ENCODE results near the gene GRAMD1A. TPM values are rescaled to one million over a fixed set of nuclear protein-coding genes. Genes with fewer than 3 reads are reported as not detected.

GRAMD1A gene
- total RNA-seq (2014; rRNA removed) (24.8 and 32.8 TPM in 2 replicates), Bru-seq, nascent RNA (percentile 51 among the genes with signal in this experiment), BruChase-seq, experiment 1, labeled RNA remaining after a 6-hour chase (percentile 61 among the genes with signal in this experiment), BruChase-seq, experiment 2, labeled RNA remaining after a 2-hour chase (percentile 56 among the genes with signal in this experiment)
- long read RNA-seq, partial matches to known transcripts, result 31 of 77 reads
- long read RNA-seq, other reads (novel, unspliced or antisense), result 42 of 77 reads

- peak; percentile 74 for ATAC-seq
- no peaks in the 10 kb centered on the region for H3K27me3 ChIP-seq (ENCODE audit: low read length)
- H3K4me3 ChIP-seq (ENCODE audit: low read length), result peak within 1 kb of the TSS; percentile 72
- H3K36me3 ChIP-seq (ENCODE audit: low read depth, low read length), result no peaks in the 10 kb centered on the region
- TF ChIP-seq EZH2phosphoT487 (IDR thresholded peaks at IDR 0.05; ENCODE audit: borderline replicate concordance, low read length) (no peak), EZH2 (IDR thresholded peaks at IDR 0.05; ENCODE audit: low read length, unreplicated experiment) (no peak)
- TF ChIP-seq, protein P1, sequence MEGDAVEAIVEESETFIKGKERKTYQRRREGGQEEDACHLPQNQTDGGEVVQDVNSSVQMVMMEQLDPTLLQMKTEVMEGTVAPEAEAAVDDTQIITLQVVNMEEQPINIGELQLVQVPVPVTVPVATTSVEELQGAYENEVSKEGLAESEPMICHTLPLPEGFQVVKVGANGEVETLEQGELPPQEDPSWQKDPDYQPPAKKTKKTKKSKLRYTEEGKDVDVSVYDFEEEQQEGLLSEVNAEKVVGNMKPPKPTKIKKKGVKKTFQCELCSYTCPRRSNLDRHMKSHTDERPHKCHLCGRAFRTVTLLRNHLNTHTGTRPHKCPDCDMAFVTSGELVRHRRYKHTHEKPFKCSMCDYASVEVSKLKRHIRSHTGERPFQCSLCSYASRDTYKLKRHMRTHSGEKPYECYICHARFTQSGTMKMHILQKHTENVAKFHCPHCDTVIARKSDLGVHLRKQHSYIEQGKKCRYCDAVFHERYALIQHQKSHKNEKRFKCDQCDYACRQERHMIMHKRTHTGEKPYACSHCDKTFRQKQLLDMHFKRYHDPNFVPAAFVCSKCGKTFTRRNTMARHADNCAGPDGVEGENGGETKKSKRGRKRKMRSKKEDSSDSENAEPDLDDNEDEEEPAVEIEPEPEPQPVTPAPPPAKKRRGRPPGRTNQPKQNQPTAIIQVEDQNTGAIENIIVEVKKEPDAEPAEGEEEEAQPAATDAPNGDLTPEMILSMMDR (conservative IDR thresholded peaks at IDR 0.05; ENCODE audit: low read depth, low read length), result no peak
- H3K9ac ChIP-seq (ENCODE audit: low read length), result peak within 1 kb of the TSS; percentile 77
- POLR2A ChIA-PET (ENCODE audit: unreplicated experiment), result no interaction called here
- H4K20me1 ChIP-seq (ENCODE audit: low read length), result no peaks in the 10 kb centered on the region
- no peaks in the 10 kb centered on the region for H3F3A ChIP-seq (ENCODE audit: low read length, unreplicated experiment)
- H3K79me2 ChIP-seq (ENCODE audit: low read length), result peaks cover 43% of the 10 kb centered on the region
- H2AFZ ChIP-seq (ENCODE audit: low read length), result peak within 1 kb of the TSS; percentile 70
- intact Hi-C loops (cut with micrococcal nuclease), result no loop called here
- CTCF ChIA-PET, result no interaction called here
- peak; percentile 78 for DNase-seq
- no peaks in the 10 kb centered on the region for H3K9me2 ChIP-seq (replicated peaks; ENCODE audit: low read length)
- H3K9me3 ChIP-seq (ENCODE audit: low read length), result no peaks in the 10 kb centered on the region
- peak within 1 kb of the TSS; percentile 97 for H3K4me2 ChIP-seq (ENCODE audit: low read length)
- peak within 1 kb of the TSS; percentile 71 for H3K27ac ChIP-seq (ENCODE audit: low read length)
- TSS peak; percentile 98 for BruUV-seq (replicated peaks)
- H3K4me1 ChIP-seq (ENCODE audit: insufficient read depth, low read length), result peaks cover 21% of the 10 kb centered on the region
Measured at GRCh38 chr19:34999498-35000337, at the start of gene GRAMD1A. TSS of gene GRAMD1A (plus strand) at chr19:35000323. CDS start at chr19:35000479, 156 bp downstream.

DNA sequence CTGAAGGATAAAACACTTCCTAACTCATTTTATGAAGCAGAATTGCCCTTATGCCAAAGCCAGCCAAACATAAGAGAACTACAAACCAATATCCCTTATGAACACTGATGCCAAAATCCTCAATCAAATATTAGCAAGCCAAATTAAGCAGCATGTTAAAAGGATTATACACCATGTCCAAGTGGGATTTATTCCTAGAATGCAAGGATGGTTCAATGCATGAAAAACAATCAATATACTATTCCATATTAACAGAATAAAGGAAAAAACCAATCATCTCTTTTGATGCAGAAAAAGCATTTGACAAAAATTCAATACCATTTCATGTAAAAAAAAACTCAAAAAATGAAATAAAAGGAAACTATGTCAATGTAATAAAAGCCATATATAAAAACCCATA, 47.0 kb upstream of the GRAMD1A start:
- H3K9me3 ChIP-seq (ENCODE audit: low read length), result peaks cover 39% of the 10 kb centered on the region
- CTCF ChIA-PET, result no interaction called here

More for the DNA sequence above, 47.0 kb upstream of the GRAMD1A start:
- Histone ChIP-seq H3K9me2 (replicated peaks; ENCODE audit: low read length) (no peaks in the 10 kb centered on the region), H3K9ac (ENCODE audit: low read length) (no peak overlapping the region), H3K79me2 (ENCODE audit: low read length) (no peaks in the 10 kb centered on the region), H3K27me3 (ENCODE audit: low read length) (no peaks in the 10 kb centered on the region), H3K4me3 (ENCODE audit: low read length) (no peak overlapping the region), H4K20me1 (ENCODE audit: low read length) (no peaks in the 10 kb centered on the region), H3K36me3 (ENCODE audit: low read depth, low read length) (peaks cover 29% of the 10 kb centered on the region), H3K27ac (ENCODE audit: low read length) (no peak overlapping the region), H3F3A (ENCODE audit: low read length, unreplicated experiment) (no peaks in the 10 kb centered on the region), H2AFZ (ENCODE audit: low read length) (no peak overlapping the region), H3K4me2 (ENCODE audit: low read length) (no peak overlapping the region), H3K4me1 (ENCODE audit: insufficient read depth, low read length) (no peaks in the 10 kb centered on the region)
- POLR2A ChIA-PET (ENCODE audit: unreplicated experiment), result no interaction called here
- TF ChIP-seq EZH2 (IDR thresholded peaks at IDR 0.05; ENCODE audit: low read length, unreplicated experiment) (no peak), EZH2phosphoT487 (IDR thresholded peaks at IDR 0.05; ENCODE audit: borderline replicate concordance, low read length) (no peak)
- TF ChIP-seq, protein P1 (conservative IDR thresholded peaks at IDR 0.05; ENCODE audit: low read depth, low read length), result no peak
- BruUV-seq (replicated peaks), result no TSS peak
- DNase-seq (no peak), ATAC-seq (no peak)
- intact Hi-C loops (cut with micrococcal nuclease), result no loop called here
